CD4-positive, alpha-beta T cell treated with Interleukin-10 for 1 hour (primary cell): ENCODE measurements around the gene BPIFB2.
A peak's percentile ranks its signal among the peaks of the same experiment; 100 is the strongest.

Experiments used
- DNase-seq: peaks from one replicate; pipeline ENCODE4 v3.0.0-alpha.2; 2020

The BPIFB2 gene

GRCh38 chr20:32985596-32985995, 21.9 kb upstream of the BPIFB2 start:
- DNase-seq: no peak

GRCh38 chr20:32986331-32986966, 21.1 kb upstream of the BPIFB2 start:
- DNase-seq: no peak

- no peak for DNase-seq
Measured at GRCh38 chr20:32987044-32987825, 20.3 kb upstream of the BPIFB2 start.

- no peak for DNase-seq
Measured at GRCh38 chr20:32988008-32988407, 19.5 kb upstream of the BPIFB2 start.

GRCh38 chr20:32989507-32990283, 17.8 kb upstream of the BPIFB2 start:
- no peak for DNase-seq

- no peak for DNase-seq
Measured at GRCh38 chr20:32990426-32990825, 17.1 kb upstream of the BPIFB2 start.

- DNase-seq: no peak
Measured at GRCh38 chr20:32991383-32991782, 16.1 kb upstream of the BPIFB2 start.

GRCh38 chr20:32991792-32992641, 15.5 kb upstream of the BPIFB2 start:
- DNase-seq: no peak

- DNase-seq: no peak
Measured at GRCh38 chr20:32993496-32994050, 13.9 kb upstream of the BPIFB2 start.

- DNase-seq: no peak
Measured at GRCh38 chr20:32995802-32996201, 11.7 kb upstream of the BPIFB2 start.

GRCh38 chr20:32997431-32997830, 10.1 kb upstream of the BPIFB2 start:
- DNase-seq: no peak

- no peak for DNase-seq
Measured at GRCh38 chr20:32999603-33000250, 7.8 kb upstream of the BPIFB2 start.

GRCh38 chr20:33000802-33001466, 6.6 kb upstream of the BPIFB2 start:
- DNase-seq: no peak

GRCh38 chr20:33002087-33002808, 5.3 kb upstream of the BPIFB2 start:
- no peak for DNase-seq

GRCh38 chr20:33004141-33004751, 3.3 kb upstream of the BPIFB2 start, which contains the start of gene SUN5:
Gene SUN5, minus strand, starts transcription at chr20:33004433. Its CDS starts 93 bp downstream, at chr20:33004340.
- no peak for DNase-seq

- DNase-seq: peak; percentile 50
Measured at GRCh38 chr20:33005132-33005566, 2.4 kb upstream of the BPIFB2 start.

- no peak for DNase-seq
Measured at GRCh38 chr20:33005908-33006775, 1.4 kb upstream of the BPIFB2 start.

- no peak for DNase-seq
Measured at GRCh38 chr20:33006776-33007375, 628 bp upstream of the BPIFB2 start.
